Putamen (tissue), 1 donor: Measurements from ENCODE around the gene ERN1.
"Not testable (repeated sequence)": the region's sequence is repeated elsewhere in the genome, so short reads cannot be mapped to it uniquely, and the experiment has no call there.

Source experiments
- DNase-seq: peaks from one replicate; pipeline ENCODE4 v3.0.0-alpha.2; 2016; ENCODE audit warnings: low spot score

The ERN1 gene

GRCh38 chr17:64129765-64130558 is at the start of gene ERN1:
TSS of gene ERN1 (minus strand) at chr17:64130144. CDS start at chr17:64130029, 115 bp downstream.
- DNase-seq: peak; percentile 94

- DNase-seq: not testable (repeated sequence)
These were observed 49.1 kb upstream of the ERN1 start for GRCh38 chr17:64179024-64179423.

- no peak for DNase-seq
These were observed 48.3 kb upstream of the ERN1 start for GRCh38 chr17:64178011-64178825.

GRCh38 chr17:64177311-64178010 is 47.5 kb upstream of the ERN1 start:
- no peak for DNase-seq

DNA sequence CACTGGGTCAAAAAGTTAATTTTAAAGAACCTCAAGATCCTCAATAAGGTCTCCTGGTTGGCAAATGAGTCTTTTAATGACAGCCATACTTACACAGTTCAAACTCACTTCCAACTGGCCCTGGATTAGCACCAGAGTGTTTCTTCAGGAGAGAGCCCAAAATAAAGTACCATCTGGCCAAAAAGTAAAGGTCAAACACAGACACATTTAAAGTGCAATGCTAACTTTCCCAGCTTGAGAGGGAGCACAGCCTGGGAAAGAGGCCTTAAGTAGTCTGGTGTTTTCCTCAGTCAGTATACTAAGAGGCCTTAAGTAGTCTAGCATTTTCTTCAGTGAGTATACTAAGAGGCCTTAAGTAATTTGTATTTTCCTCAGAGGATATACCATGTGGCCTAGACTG is 46.6 kb upstream of the ERN1 start:
- DNase-seq: no peak

GRCh38 chr17:64174686-64175456 is 44.9 kb upstream of the ERN1 start:
- DNase-seq: peak; percentile 80

DNA sequence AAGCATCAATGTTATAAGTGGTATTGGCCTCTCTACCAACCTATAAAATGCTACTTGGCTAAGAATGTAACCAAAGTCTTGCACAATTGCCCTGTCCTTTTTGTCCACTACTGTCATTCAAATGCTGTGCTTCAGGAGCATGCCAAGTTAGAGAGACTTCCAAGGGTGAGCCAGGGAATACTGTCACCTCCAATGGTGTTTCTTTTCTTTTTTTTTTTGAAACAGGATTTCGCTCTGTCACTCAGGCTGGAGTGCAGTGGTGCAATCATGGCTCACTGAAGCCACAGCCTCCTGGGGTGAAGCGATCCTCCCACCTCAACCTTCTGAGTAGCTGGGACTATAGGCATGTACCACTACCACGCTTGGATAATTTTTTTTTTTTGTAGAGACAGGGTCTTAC is 43.7 kb upstream of the ERN1 start:
- DNase-seq: no peak

- DNase-seq: no peak
These were observed 42.6 kb upstream of the ERN1 start for GRCh38 chr17:64172510-64172909.

DNA sequence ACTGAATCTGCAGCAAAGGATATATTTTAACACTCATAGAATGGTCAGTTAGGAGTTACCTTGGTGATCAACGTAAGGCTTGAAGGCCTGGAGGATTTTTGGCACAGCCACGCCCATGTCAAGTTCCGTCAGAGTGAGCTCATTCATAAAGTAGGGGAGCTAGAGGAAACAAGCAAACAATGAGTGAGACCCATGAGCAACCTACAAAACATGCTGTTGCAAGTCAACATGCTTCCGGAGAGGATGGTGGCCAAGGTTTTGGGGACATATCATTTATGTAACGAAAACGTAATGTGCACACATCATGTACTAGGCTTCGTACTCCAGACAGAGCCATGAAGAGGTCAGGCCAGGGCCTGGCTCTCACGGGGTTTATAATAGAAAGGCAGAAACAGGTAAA is 41.1 kb upstream of the ERN1 start:
- DNase-seq: no peak

DNA sequence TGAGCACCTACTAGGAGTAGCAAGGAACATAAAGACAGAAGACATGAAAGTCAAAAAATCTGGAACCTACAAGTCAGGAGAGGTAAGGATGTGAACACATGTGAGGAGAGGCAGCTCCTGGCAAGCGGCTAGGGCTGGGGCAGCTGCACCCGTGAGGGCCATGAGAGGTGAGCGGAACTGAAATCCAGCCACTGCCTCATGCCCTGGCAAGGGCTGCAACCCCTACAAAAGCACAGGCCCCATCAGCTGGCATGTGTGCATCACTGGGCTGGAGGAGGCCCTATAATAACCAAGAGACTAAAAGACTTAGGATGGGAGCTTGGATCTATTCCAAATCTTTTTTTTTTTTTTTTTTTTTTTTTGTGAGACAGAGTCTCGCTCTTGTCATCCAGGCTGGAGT is 40.3 kb upstream of the ERN1 start:
- DNase-seq: no peak

DNA sequence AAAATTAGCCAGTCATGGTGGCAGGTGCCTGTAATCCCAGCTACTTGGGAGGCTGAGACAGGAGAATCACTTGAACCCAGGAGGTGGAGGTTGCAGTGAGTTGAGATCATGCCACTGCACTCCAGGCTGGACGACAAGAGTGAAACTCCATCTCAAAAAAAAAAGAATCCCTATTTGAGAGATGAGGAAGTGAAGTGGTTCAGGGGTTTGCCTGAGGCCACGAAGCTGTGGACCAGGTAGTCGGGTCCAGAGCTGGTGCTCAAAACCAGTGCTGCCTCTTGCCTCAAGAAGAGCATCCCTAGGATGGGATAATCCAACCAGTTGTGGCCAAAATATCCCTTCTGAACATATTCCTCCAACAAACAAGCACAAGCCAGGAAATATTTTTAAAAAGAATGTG is 37.7 kb upstream of the ERN1 start:
- not testable (repeated sequence) for DNase-seq

DNA sequence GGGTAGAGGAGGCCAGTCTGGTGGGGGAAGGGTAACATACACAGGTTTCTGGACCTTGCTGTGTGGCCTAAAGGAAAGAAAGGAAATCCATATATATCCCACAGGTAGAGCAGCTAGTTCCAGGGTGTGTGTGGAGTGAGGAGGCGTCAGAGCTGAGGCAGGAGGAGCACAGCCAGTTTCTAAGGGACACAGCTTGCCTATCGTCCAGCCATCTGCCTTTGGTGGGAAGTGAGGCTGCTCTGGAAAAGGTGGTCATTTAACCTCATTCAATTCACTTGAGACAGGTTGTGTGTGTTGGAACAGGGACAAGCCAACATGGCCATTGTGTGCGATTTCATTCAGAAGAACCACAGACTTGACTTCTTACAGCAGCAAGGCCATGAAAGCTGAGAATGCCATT is 36.9 kb upstream of the ERN1 start:
- DNase-seq: no peak

DNA sequence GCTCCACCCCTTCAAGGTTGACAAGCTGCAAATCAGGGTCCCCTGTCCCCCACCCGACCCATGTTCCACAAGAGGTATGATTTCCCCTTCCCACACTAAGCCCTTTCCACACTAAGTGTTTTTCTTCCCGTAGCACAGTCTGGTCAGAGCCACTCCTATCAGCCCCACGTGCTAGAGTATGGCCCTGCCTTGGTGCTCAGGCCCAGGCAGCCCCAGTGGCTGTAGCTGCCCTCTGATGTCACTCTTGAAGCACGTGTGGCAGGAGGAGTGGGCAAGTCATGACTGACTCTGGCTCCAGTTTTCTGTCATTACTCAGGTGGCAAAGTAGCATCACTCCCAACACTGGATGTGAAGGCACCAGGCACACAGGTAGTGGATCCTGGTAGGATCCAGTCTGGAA is 35.4 kb upstream of the ERN1 start:
- no peak for DNase-seq

DNA sequence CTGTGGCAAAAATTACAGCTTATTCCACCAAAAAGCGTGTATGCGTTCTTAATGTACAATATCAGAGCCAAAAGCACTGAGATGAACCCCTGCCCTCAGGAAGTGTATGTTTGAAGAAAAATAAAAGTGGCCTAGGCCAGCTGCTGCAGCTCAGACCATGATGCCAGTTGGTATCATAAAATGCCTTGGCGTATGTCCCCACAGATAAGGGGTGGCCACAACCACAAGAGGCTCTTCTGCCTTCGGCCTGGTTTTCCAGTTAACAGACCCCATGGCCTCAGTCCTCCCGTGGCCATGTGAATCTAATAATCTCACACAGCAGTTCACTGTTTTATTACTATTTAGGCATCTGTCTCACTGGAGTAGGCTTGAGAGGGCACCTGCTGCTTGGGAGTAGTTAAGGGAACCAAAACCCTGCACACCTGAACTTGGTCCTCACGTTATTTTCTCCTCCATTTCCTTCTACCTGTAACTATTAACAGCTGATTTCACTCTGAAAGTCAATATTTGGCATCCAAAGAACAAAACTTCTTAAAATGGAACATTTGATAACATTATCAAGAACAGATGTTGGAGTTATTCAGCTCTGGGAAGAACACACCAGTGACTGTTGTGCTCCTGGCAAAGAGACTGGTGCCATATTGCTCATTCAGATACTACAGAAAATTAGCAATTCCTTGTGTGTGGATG is 34.8 kb upstream of the ERN1 start:
- DNase-seq: no peak

- DNase-seq: no peak
These were observed 33.5 kb upstream of the ERN1 start for GRCh38 chr17:64163468-64163867.

DNA sequence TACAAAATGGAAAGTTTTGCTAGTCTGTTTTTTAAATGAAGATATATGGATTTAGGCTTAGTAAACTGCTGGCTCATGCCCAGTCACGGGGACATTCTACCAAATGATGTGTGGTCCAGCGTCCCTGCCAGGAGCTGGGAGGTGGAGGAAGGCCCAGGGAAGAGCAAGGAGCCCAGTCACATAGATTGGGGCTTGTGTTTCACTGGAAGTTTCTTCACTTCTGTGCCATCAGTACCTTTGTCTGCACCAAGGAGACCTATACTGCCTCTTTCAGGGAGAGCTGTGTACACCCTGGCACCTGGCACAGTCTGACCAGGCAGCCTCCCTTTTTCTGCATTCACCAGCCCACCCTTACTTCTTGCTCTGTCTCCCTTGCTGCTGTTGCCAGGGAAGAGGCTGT is 32.6 kb upstream of the ERN1 start:
- DNase-seq: no peak

DNA sequence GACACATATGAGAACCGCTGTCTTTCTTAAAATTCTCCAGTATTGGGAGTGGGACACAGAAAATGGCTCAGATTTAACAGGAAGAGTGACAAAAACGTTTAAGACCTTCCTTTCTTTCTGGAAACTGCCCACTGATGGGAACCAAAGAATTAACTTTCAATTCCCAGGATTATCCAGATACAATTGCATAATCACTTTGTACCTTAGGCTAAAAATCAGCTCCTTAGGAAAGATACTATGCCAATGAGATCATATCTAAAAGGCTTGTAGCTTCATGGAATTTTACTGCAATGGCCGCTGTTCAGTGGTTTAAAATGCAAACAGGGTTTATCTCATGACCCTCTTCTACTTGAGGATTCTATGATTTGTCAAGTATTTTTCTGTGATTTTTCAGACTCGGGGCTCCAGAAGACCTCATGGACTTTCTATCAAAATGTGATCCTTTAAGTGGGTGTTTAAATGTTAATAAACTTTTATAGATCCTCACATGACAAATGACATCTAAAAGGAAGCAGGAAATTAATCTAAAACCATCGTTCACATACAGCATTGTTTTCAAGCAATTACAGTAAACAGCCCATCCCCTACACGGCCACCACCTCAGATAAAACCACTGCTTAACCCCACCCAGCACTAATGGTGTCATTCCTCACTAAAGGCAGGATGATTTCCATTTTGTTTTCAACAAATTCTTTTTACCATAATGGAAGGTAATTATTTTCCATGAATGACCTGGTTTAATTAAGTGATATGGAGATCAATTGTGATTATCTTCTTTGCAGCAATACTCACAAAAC is 31.6 kb upstream of the ERN1 start:
- no peak for DNase-seq

DNA sequence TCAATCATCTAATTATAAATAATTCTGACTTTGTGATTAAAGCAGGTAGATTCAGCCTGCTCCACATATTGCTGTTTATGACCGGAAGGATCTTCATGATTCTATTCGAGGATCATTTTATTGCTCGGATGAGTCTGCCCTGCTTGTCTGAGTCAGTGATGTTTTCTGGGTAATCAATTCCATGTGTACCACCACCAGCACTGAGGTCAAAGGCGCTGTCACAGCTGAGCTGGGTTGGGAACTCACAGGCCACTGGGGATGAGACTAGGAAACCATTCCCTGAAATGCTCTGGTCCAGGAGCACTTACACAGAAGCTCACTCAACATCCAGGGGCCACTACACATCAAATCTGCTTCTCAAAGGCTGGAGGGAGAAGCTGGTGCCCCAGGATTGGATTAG is 30.4 kb upstream of the ERN1 start:
- no peak for DNase-seq

- DNase-seq: no peak
These were observed 29.1 kb upstream of the ERN1 start for GRCh38 chr17:64158831-64159590.

- no peak for DNase-seq
These were observed 28.5 kb upstream of the ERN1 start for GRCh38 chr17:64158406-64158805.
